ENCODE measurements around the gene VARS2. TPM values are rescaled to one million over a fixed set of nuclear protein-coding genes. Genes with fewer than 3 reads are reported as not detected.

The VARS2 gene
- total RNA-seq, 1 donor from 2014 or later: 24.7 TPM

Small RNA genes within 50 kb of the gene (microRNA-seq; reads per million reads assigned to microRNA genes)
- not detected for gene MIR4640

Other genes starting within 250 kb of the VARS2 start
- 21.6 TPM for gene DHX16, start 241.2 kb upstream of the VARS2 start, total RNA-seq
- gene PPP1R18, start 227.6 kb upstream of the VARS2 start, total RNA-seq: 37.7 TPM
- gene NRM, start 223.3 kb upstream of the VARS2 start, total RNA-seq: 4.3 TPM
- 23.1 TPM for gene MDC1, start 197.0 kb upstream of the VARS2 start, total RNA-seq
- gene TUBB, start 193.9 kb upstream of the VARS2 start, total RNA-seq: 215 TPM
- 251 TPM for gene FLOT1, start 171.6 kb upstream of the VARS2 start, total RNA-seq
- gene IER3, start 169.7 kb upstream of the VARS2 start, total RNA-seq: 285 TPM
- 61.4 TPM for gene DDR1, start 29.7 kb upstream of the VARS2 start, total RNA-seq
- gene GTF2H4, start 6.0 kb upstream of the VARS2 start, total RNA-seq: 16.0 TPM
- gene SFTA2, start 17.9 kb downstream of the VARS2 start, total RNA-seq: not detected
- not detected for gene MUCL3, start 26.7 kb downstream of the VARS2 start, total RNA-seq
- not detected for gene MUC21, start 69.5 kb downstream of the VARS2 start, total RNA-seq
- not detected for gene MUC22, start 96.2 kb downstream of the VARS2 start, total RNA-seq
- not detected for gene C6orf15, start 198.3 kb downstream of the VARS2 start, total RNA-seq
- gene PSORS1C1, start 200.6 kb downstream of the VARS2 start, total RNA-seq: 3.9 TPM
- not detected for gene CDSN, start 206.2 kb downstream of the VARS2 start, total RNA-seq
- not detected for gene PSORS1C2, start 224.8 kb downstream of the VARS2 start, total RNA-seq
- gene CCHCR1, start 243.6 kb downstream of the VARS2 start, total RNA-seq: 11.1 TPM
- gene TCF19, start 244.4 kb downstream of the VARS2 start, total RNA-seq: 2.4 TPM

Data from cardiac septum (tissue), 1 donor.